ENCODE data around the gene ADCY2.

The ADCY2 gene

GRCh38 chr5:7394889-7395431 lies 978 bp upstream of the ADCY2 start:
- no peak for TF ChIP-seq CTCF (IDR thresholded peaks at IDR 0.05; ENCODE audit: borderline replicate concordance, insufficient read depth, low read depth, low read length)
- no peak overlapping the region for H3K4me3 ChIP-seq (ENCODE audit: low read depth, low read length)

- no peak overlapping the region for H3K4me3 ChIP-seq (ENCODE audit: low read depth, low read length)
Measured at GRCh38 chr5:7395432-7395946, 449 bp upstream of the ADCY2 start.

GRCh38 chr5:7396713-7397454 lies 946 bp downstream of the ADCY2 start:
- TF ChIP-seq CTCF (IDR thresholded peaks at IDR 0.05; ENCODE audit: borderline replicate concordance, insufficient read depth, low read depth, low read length) = no peak
- H3K4me3 ChIP-seq (ENCODE audit: low read depth, low read length) = no peak overlapping the region

More at GRCh38 chr5:7395432-7395946, 449 bp upstream of the ADCY2 start:
- no peak for TF ChIP-seq CTCF (IDR thresholded peaks at IDR 0.05; ENCODE audit: borderline replicate concordance, insufficient read depth, low read depth, low read length)

- no peak for TF ChIP-seq CTCF (IDR thresholded peaks at IDR 0.05; ENCODE audit: borderline replicate concordance, insufficient read depth, low read depth, low read length)
Measured at GRCh38 chr5:7397937-7398336, 2.0 kb downstream of the ADCY2 start.

GRCh38 chr5:7398596-7399280 lies 2.8 kb downstream of the ADCY2 start:
- TF ChIP-seq CTCF (IDR thresholded peaks at IDR 0.05; ENCODE audit: borderline replicate concordance, insufficient read depth, low read depth, low read length) = no peak
- H3K4me3 ChIP-seq (ENCODE audit: low read depth, low read length) = no peak overlapping the region

More at GRCh38 chr5:7397937-7398336, 2.0 kb downstream of the ADCY2 start:
- H3K4me3 ChIP-seq (ENCODE audit: low read depth, low read length) = no peak overlapping the region

- no peak for TF ChIP-seq CTCF (IDR thresholded peaks at IDR 0.05; ENCODE audit: borderline replicate concordance, insufficient read depth, low read depth, low read length)
- H3K4me3 ChIP-seq (ENCODE audit: low read depth, low read length) = no peak overlapping the region
Measured at GRCh38 chr5:7405277-7405676, 9.3 kb downstream of the ADCY2 start.
